ENCODE results near the gene SNAP47.

- TF ChIP-seq YY1 (IDR thresholded peaks at IDR 0.05; ENCODE audit: low read depth) (no peak), GABPA (IDR thresholded peaks at IDR 0.05; ENCODE audit: low read depth) (no peak), CTCF (IDR thresholded peaks at IDR 0.05) (no peak), NFIC (IDR thresholded peaks at IDR 0.05; ENCODE audit: borderline replicate concordance) (no peak), EZH2phosphoT487 (IDR thresholded peaks at IDR 0.05; ENCODE audit: borderline replicate concordance, low read depth) (no peak), TAF1 (IDR thresholded peaks at IDR 0.05; ENCODE audit: borderline replicate concordance, low read depth, low read length) (no peak), ELF1 (IDR thresholded peaks at IDR 0.05) (no peak), SIN3A (IDR thresholded peaks at IDR 0.05; ENCODE audit: borderline replicate concordance, low read depth, low read length) (no peak), REST (IDR thresholded peaks at IDR 0.05; ENCODE audit: low read depth, low read length) (no peak), PBX3 (IDR thresholded peaks at IDR 0.05) (no peak)
These were observed 51.7 kb downstream of the SNAP47 start for GRCh38 chr1:227786673-227787512.
